ENCODE results near the gene ZC3H15. TPM values are rescaled to one million over a fixed set of nuclear protein-coding genes. Genes with fewer than 3 reads are reported as not detected.
"Not testable (repeated sequence)": the region's sequence is repeated elsewhere in the genome, so short reads cannot be mapped to it uniquely, and the experiment has no call there.

ZC3H15 gene
- polyA plus RNA-seq, 1 donor (not counting 4 experiments of a cell fraction or from before 2014, with no cell fraction given), result 116 TPM

DNA sequence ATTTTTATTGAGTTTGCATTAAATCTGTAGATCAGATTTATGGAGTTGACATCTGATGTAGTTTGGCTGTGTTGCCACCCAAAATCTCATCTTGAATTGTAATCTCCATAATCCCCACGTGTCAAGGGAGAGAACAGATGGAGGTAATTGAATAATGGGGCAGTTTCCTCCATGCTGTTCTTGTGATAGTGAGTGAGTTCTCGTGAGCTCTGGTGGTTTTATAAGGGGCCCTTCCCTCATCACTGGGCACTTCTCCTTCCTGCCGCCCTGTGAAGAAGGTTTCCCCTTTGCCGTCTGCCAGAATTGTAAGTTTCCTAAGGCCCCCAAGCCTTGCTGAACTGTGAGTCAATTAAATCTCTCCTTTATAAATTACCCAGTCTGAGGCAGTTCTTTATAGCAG, 32.2 kb downstream of the ZC3H15 start:
- Histone ChIP-seq H3K4me1 (ENCODE audit: control insufficient read depth, extremely low read depth, insufficient read depth, low read length) (peaks cover 20% of the 10 kb centered on the region), H3K27ac (ENCODE audit: control insufficient read depth, insufficient read depth, low read length) (no peak overlapping the region), H3K9me1 (ENCODE audit: control insufficient read depth, extremely low read depth, insufficient read depth, low read length) (no peaks in the 10 kb centered on the region), H3K9ac (ENCODE audit: control insufficient read depth, extremely low read depth, insufficient read depth, low read length) (no peak overlapping the region), H4K20me1 (ENCODE audit: control insufficient read depth, extremely low read depth, insufficient read depth, low read length) (no peaks in the 10 kb centered on the region), H3K9me3 (ENCODE audit: control insufficient read depth, low read depth, low read length) (no peaks in the 10 kb centered on the region), H3K27me3 (ENCODE audit: control insufficient read depth, extremely low read depth, insufficient read depth, low read length) (no peaks in the 10 kb centered on the region), H2AFZ (ENCODE audit: control insufficient read depth, low read length) (no peak overlapping the region), H3K79me2 (ENCODE audit: control insufficient read depth, insufficient read depth, low read length) (no peaks in the 10 kb centered on the region), H3K36me3 (ENCODE audit: control insufficient read depth in 2 of 2, extremely low read depth in 1 of 2, insufficient read depth in 2 of 2, low read length in 2 of 2) (peaks cover 2 to 4% of the 10 kb centered on the region in 2 experiments), H3K4me2 (ENCODE audit: control insufficient read depth, extremely low read depth, insufficient read depth, low read depth, low read length) (no peak overlapping the region), H3K4me3 (ENCODE audit: control insufficient read depth in 2 of 3, extremely low read depth in 1 of 3, insufficient read depth in 2 of 3, low read depth in 1 of 3, low read length in 3 of 3) (no peak overlapping the region)
- TF ChIP-seq, protein P1, sequence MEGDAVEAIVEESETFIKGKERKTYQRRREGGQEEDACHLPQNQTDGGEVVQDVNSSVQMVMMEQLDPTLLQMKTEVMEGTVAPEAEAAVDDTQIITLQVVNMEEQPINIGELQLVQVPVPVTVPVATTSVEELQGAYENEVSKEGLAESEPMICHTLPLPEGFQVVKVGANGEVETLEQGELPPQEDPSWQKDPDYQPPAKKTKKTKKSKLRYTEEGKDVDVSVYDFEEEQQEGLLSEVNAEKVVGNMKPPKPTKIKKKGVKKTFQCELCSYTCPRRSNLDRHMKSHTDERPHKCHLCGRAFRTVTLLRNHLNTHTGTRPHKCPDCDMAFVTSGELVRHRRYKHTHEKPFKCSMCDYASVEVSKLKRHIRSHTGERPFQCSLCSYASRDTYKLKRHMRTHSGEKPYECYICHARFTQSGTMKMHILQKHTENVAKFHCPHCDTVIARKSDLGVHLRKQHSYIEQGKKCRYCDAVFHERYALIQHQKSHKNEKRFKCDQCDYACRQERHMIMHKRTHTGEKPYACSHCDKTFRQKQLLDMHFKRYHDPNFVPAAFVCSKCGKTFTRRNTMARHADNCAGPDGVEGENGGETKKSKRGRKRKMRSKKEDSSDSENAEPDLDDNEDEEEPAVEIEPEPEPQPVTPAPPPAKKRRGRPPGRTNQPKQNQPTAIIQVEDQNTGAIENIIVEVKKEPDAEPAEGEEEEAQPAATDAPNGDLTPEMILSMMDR (optimal IDR thresholded peaks at IDR 0.05 in 1 of 3, IDR thresholded peaks at IDR 0.05 in 1 of 3, conservative IDR thresholded peaks at IDR 0.05 in 1 of 3; ENCODE audit: extremely low read depth in 1 of 3, insufficient read depth in 2 of 3, low read length in 3 of 3), result no peak
- no peak for TF ChIP-seq EZH2 (IDR thresholded peaks at IDR 0.05; ENCODE audit: low read length)
- no peak for FAIRE-seq
- no peak for DNase-seq (ENCODE audit: low read depth, low spot score)
- dilution Hi-C loops (cut with MboI; ENCODE audit: extremely low pct_ligation_motif_present, low sequenced_read_pairs), result loop anchor here (25.0 kb wide), 1 partner anchor 119 kb away; no protein-coding TSS in a partner anchor

DNA sequence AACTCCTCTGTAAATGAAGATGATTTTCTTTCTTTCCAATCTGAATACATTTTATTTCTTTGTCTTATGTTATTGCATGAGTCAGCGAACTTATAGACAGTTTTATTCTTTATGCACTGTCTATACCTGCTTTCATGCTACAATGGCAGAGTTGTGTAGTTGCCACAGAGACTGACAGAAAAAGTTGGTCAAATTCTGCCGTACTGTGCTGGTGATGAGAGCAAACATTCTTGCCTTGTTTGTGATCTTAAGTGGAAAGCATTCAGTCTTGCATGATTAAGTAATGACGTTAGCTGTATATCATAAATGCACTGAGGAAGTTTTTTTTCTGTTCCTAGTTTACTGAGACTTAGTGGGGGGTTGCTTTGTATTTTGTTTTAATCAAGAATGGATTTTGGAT, 32.9 kb downstream of the ZC3H15 start:
- H3K9me1 ChIP-seq (ENCODE audit: control insufficient read depth, extremely low read depth, insufficient read depth, low read length), result no peaks in the 10 kb centered on the region
- TF ChIP-seq, protein P1 (optimal IDR thresholded peaks at IDR 0.05 in 1 of 3, IDR thresholded peaks at IDR 0.05 in 1 of 3, conservative IDR thresholded peaks at IDR 0.05 in 1 of 3; ENCODE audit: extremely low read depth in 1 of 3, insufficient read depth in 2 of 3, low read length in 3 of 3), result no peak
- no peak for TF ChIP-seq EZH2 (IDR thresholded peaks at IDR 0.05; ENCODE audit: low read length)
- dilution Hi-C loops (cut with MboI; ENCODE audit: extremely low pct_ligation_motif_present, low sequenced_read_pairs), result loop anchor here (25.0 kb wide), 1 partner anchor 118 kb away; no protein-coding TSS in a partner anchor
- peaks cover 20% of the 10 kb centered on the region for H3K4me1 ChIP-seq (ENCODE audit: control insufficient read depth, extremely low read depth, insufficient read depth, low read length)
- H4K20me1 ChIP-seq (ENCODE audit: control insufficient read depth, extremely low read depth, insufficient read depth, low read length), result no peaks in the 10 kb centered on the region
- no peaks in the 10 kb centered on the region for H3K27me3 ChIP-seq (ENCODE audit: control insufficient read depth, extremely low read depth, insufficient read depth, low read length)
- no peaks in the 10 kb centered on the region for H3K79me2 ChIP-seq (ENCODE audit: control insufficient read depth, insufficient read depth, low read length)
- no peak for DNase-seq (ENCODE audit: low read depth, low spot score)
- H3K9me3 ChIP-seq (ENCODE audit: control insufficient read depth, low read depth, low read length), result no peaks in the 10 kb centered on the region
- no peak overlapping the region for H2AFZ ChIP-seq (ENCODE audit: control insufficient read depth, low read length)
- peaks cover 2 to 4% of the 10 kb centered on the region in 2 experiments for H3K36me3 ChIP-seq (ENCODE audit: control insufficient read depth in 2 of 2, extremely low read depth in 1 of 2, insufficient read depth in 2 of 2, low read length in 2 of 2)
- no peak overlapping the region for H3K9ac ChIP-seq (ENCODE audit: control insufficient read depth, extremely low read depth, insufficient read depth, low read length)
- no peak overlapping the region for H3K4me3 ChIP-seq (ENCODE audit: control insufficient read depth in 2 of 3, extremely low read depth in 1 of 3, insufficient read depth in 2 of 3, low read depth in 1 of 3, low read length in 3 of 3)
- H3K27ac ChIP-seq (ENCODE audit: control insufficient read depth, insufficient read depth, low read length), result no peak overlapping the region
- H3K4me2 ChIP-seq (ENCODE audit: control insufficient read depth, extremely low read depth, insufficient read depth, low read depth, low read length), result no peak overlapping the region
- peak; percentile 85 for FAIRE-seq

DNA sequence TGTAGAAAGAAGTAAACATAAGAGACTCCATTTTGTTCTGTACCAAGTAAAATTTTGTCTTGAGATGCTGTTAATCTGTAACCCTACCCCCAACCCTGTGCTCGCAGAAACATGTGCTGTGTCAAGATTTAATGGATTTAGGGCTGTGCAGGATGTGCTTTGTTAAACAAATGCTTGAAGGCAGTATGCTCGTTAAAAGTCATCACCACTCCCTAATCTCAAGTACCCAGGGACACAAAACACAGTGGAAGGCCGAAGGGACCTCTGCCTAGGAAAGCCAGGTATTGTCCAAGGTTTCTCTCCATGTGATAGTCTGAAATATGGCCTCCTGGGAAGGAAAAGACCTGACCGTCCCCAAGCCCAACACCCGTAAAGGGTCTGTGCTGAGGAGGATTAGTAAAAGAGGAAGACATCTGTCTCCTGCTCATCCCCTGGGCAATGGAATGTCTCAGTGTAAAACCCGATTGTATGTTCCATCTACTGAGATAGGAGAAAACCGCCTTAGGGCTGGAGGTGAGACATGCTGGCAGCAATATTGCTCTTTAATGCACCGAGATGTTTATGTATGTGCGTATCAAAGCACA, 35.6 kb downstream of the ZC3H15 start:
- H2AFZ ChIP-seq (ENCODE audit: control insufficient read depth, low read length); H3K79me2 ChIP-seq (ENCODE audit: control insufficient read depth, insufficient read depth, low read length); H3K9me1 ChIP-seq (ENCODE audit: control insufficient read depth, extremely low read depth, insufficient read depth, low read length); H4K20me1 ChIP-seq (ENCODE audit: control insufficient read depth, extremely low read depth, insufficient read depth, low read length); H3K27ac ChIP-seq (ENCODE audit: control insufficient read depth, insufficient read depth, low read length); FAIRE-seq; H3K9ac ChIP-seq (ENCODE audit: control insufficient read depth, extremely low read depth, insufficient read depth, low read length); H3K36me3 ChIP-seq (ENCODE audit: control insufficient read depth in 2 of 2, extremely low read depth in 1 of 2, insufficient read depth in 2 of 2, low read length in 2 of 2); DNase-seq (ENCODE audit: low read depth, low spot score); H3K4me2 ChIP-seq (ENCODE audit: control insufficient read depth, extremely low read depth, insufficient read depth, low read depth, low read length); H3K4me3 ChIP-seq (ENCODE audit: control insufficient read depth in 2 of 3, extremely low read depth in 1 of 3, insufficient read depth in 2 of 3, low read depth in 1 of 3, low read length in 3 of 3); H3K27me3 ChIP-seq (ENCODE audit: control insufficient read depth, extremely low read depth, insufficient read depth, low read length); H3K9me3 ChIP-seq (ENCODE audit: control insufficient read depth, low read depth, low read length); H3K4me1 ChIP-seq (ENCODE audit: control insufficient read depth, extremely low read depth, insufficient read depth, low read length): not testable (repeated sequence)
- dilution Hi-C loops (cut with MboI; ENCODE audit: extremely low pct_ligation_motif_present, low sequenced_read_pairs), result loop anchor here (25.0 kb wide), 1 partner anchor 116 kb away; no protein-coding TSS in a partner anchor

All from keratinocyte (primary cell).